Umbilical cord (tissue), 2 donors: Measurements from ENCODE around the gene SLC35F1. TPM values are rescaled to one million over a fixed set of nuclear protein-coding genes. Genes with fewer than 3 reads are reported as not detected.

Experiments used
- DNase-seq: peaks from one replicate; pipeline ENCODE4 v3.0.0-alpha.2; 2015; ENCODE audit warnings: low spot score
- total RNA-seq: library from RNA; depleted of rRNA; stranded (reverse); fragments of >200 nt; gene quantifications from one replicate; pipeline ENCODE4 v1.2.3, GENCODE V29; 2014; ENCODE audit warnings: low replicate concordance; ENCODE audit not compliant: insufficient read depth

Gene SLC35F1
- total RNA-seq, 1 donor from 2014 or later, result 2.2 TPM

GRCh38 chr6:118122801-118123200 lies 215.7 kb downstream of the SLC35F1 start:
- DNase-seq, result no peak

GRCh38 chr6:118123503-118124037 lies 216.5 kb downstream of the SLC35F1 start:
- no peak for DNase-seq

GRCh38 chr6:118124851-118125250 lies 217.8 kb downstream of the SLC35F1 start:
- no peak for DNase-seq

GRCh38 chr6:118128755-118129154 lies 221.7 kb downstream of the SLC35F1 start:
- DNase-seq, result no peak

- no peak for DNase-seq
These were observed 227.1 kb downstream of the SLC35F1 start for GRCh38 chr6:118134206-118134605.

- no peak for DNase-seq
These were observed 227.7 kb downstream of the SLC35F1 start for GRCh38 chr6:118134736-118135135.

- DNase-seq, result no peak
These were observed 228.3 kb downstream of the SLC35F1 start for GRCh38 chr6:118135371-118135770.

- DNase-seq, result no peak
These were observed 234.1 kb downstream of the SLC35F1 start for GRCh38 chr6:118141211-118141610.

GRCh38 chr6:118146584-118146983 lies 239.5 kb downstream of the SLC35F1 start:
- no peak for DNase-seq

- DNase-seq, result no peak
These were observed 240.4 kb downstream of the SLC35F1 start for GRCh38 chr6:118147511-118147910.

GRCh38 chr6:118148561-118148960 lies 241.5 kb downstream of the SLC35F1 start:
- DNase-seq, result no peak

GRCh38 chr6:118152524-118152923 lies 245.5 kb downstream of the SLC35F1 start:
- DNase-seq, result no peak

GRCh38 chr6:118161343-118161742 lies 254.3 kb downstream of the SLC35F1 start:
- DNase-seq, result no peak

- no peak for DNase-seq
These were observed 256.5 kb downstream of the SLC35F1 start for GRCh38 chr6:118163542-118163941.

GRCh38 chr6:118165500-118165899 lies 258.4 kb downstream of the SLC35F1 start:
- no peak for DNase-seq

- DNase-seq, result no peak
These were observed 261.4 kb downstream of the SLC35F1 start for GRCh38 chr6:118168421-118168820.

GRCh38 chr6:118171852-118172251 lies 264.8 kb downstream of the SLC35F1 start:
- DNase-seq, result peak; percentile 11

- DNase-seq, result no peak
These were observed 267.0 kb downstream of the SLC35F1 start for GRCh38 chr6:118174071-118174470.

GRCh38 chr6:118177720-118178119 lies 270.7 kb downstream of the SLC35F1 start:
- no peak for DNase-seq

- no peak for DNase-seq
These were observed 272.0 kb downstream of the SLC35F1 start for GRCh38 chr6:118179048-118179447.

- peak; percentile 50 for DNase-seq
These were observed 279.9 kb downstream of the SLC35F1 start for GRCh38 chr6:118186672-118187567.

GRCh38 chr6:118187568-118188164 lies 280.6 kb downstream of the SLC35F1 start:
- peak; percentile 56 for DNase-seq

- DNase-seq, result no peak
These were observed 281.5 kb downstream of the SLC35F1 start for GRCh38 chr6:118188561-118188960.
